K562 (cell line): ENCODE data around the gene SNRNP70. TPM values are rescaled to one million over a fixed set of nuclear protein-coding genes. Genes with fewer than 3 reads are reported as not detected.
A peak's percentile ranks its signal among the peaks of the same experiment; 100 is the strongest.

Source experiments
- BCLAF1 ChIP-seq, 2 experiments: fragments of 450-650 bp in 1 of 2; IDR thresholded peaks; 2 replicates each; pipeline ENCODE4 v1.6.1; 2011 to 2017; ENCODE audit warnings: low read depth in 2 of 2, antibody characterized with exemption in 1 of 2, borderline replicate concordance in 1 of 2, low read length in 1 of 2, mild to moderate bottlenecking in 1 of 2, mixed read lengths in 1 of 2; ENCODE audit not compliant: control insufficient read depth in 1 of 2
- EP400 ChIP-seq: fragments of 450-650 bp; IDR thresholded peaks from 2 replicates; pipeline ENCODE4 v1.6.1; 2017; ENCODE audit warnings: antibody characterized with exemption, mild to moderate bottlenecking, moderate library complexity
- MBD2 ChIP-seq: sonication (generic); IDR thresholded peaks from 2 replicates; pipeline ENCODE4 v1.6.1; 2016; ENCODE audit warnings: low read depth, borderline replicate concordance
- PTBP1 ChIP-seq: fragments of 200-400 bp; formaldehyde crosslinking; IDR thresholded peaks from 2 replicates; pipeline ENCODE4 v1.6.1; 2017; ENCODE audit warnings: low read depth, low read length
- RBFOX2 ChIP-seq: fragments of 200-400 bp; formaldehyde crosslinking; IDR thresholded peaks from 2 replicates; pipeline ENCODE4 v1.6.1; 2017; ENCODE audit warnings: low read depth, mild to moderate bottlenecking, low read length, moderate library complexity
- ZNF263 ChIP-seq: sonication (generic); formaldehyde crosslinking; IDR thresholded peaks from 2 replicates; pipeline ENCODE4 v1.8.0; 2022; ENCODE audit warnings: mild to moderate bottlenecking, missing genetic modification reagents, borderline replicate concordance
- ZNF407 ChIP-seq: fragments of 450-650 bp; IDR thresholded peaks from 2 replicates; pipeline ENCODE4 v1.6.1; 2016; ENCODE audit warnings: low read depth
- ZNF444 ChIP-seq: fragments of 250-450 bp; sonication (Bioruptor Pico); IDR thresholded peaks from 2 replicates; pipeline ENCODE4 v1.4.0; 2020; ENCODE audit warnings: mild to moderate bottlenecking, moderate library complexity
- ZNF592 ChIP-seq: fragments of 450-650 bp; IDR thresholded peaks from 2 replicates; pipeline ENCODE4 v1.6.1; 2017; ENCODE audit warnings: antibody characterized with exemption, mild to moderate bottlenecking
- ZNF766 ChIP-seq: fragments of 200-800 bp; sonication (Bioruptor generic); conservative IDR thresholded peaks from 2 replicates; pipeline ENCODE4 v1.6.1; 2016; ENCODE audit warnings: missing genetic modification characterization, missing compliant biosample characterization
- polyA plus RNA-seq, 8 experiments: library from polyadenylated mRNA; depleted of rRNA in 4 of 8; stranded (reverse) in 5 of 8; unstranded in 3 of 8; fragments of >200 nt; fragmentation: Nextera tagmentation in 2 of 8; fragmentation: Illumina TruSeq in 1 of 8; extraction: Ambion mirVana in 2 of 8; extraction: Trizol in 1 of 8; gene quantifications; 2 replicates each; pipeline versions ENCODE4 v1.2.1 to v1.2.3, GENCODE V29; 2011 to 2014; ENCODE audit warnings: inconsistent platforms in 1 of 8, missing spikeins in 1 of 8
- total RNA-seq, 7 experiments: library from RNA; depleted of rRNA in 6 of 7; stranded (reverse); fragments of >200 nt in 6 of 7; fragmentation: Illumina TruSeq in 2 of 7; extraction: Trizol in 2 of 7; gene quantifications; 2 replicates each; pipeline versions ENCODE4 v1.2.1 to v1.2.3, GENCODE V29; 2011 to 2021; ENCODE audit warnings: low replicate concordance in 1 of 7

Gene SNRNP70
- total and polyA plus RNA-seq, 9 of the 15 experiments (the other 6 are each of a cell fraction or from before 2014, with no cell fraction given): 2.8 to 496 (median 136) TPM

GRCh38 chr19:49118565-49119410 is 33.5 kb downstream of the SNRNP70 start, which contains the start of gene C19orf73 (continued):
- peak; percentile 89 for TF ChIP-seq MBD2
- TF ChIP-seq ZNF766: no peak; the same call in 1 of the 2 replicates
- peak in 1 of 2 experiments; percentile 93; a peak in 2 of 4 replicates for TF ChIP-seq BCLAF1 (IDR thresholded peaks at IDR 0.05; ENCODE audit: borderline replicate concordance in 1 of 2, control insufficient read depth in 1 of 2, low read depth in 2 of 2, low read length in 1 of 2)
- TF ChIP-seq PTBP1: no peak
- TF ChIP-seq EP400: peak; percentile 96
- no peak for TF ChIP-seq ZNF444 (CRISPR knock-in tag)
- peak; percentile 88 for TF ChIP-seq RBFOX2
- TF ChIP-seq ZNF592: peak; percentile 20; the same call in 1 of the 2 replicates
- no peak for TF ChIP-seq ZNF407
- TF ChIP-seq ZNF263 (CRISPR knock-in tag): peak; percentile 72; the same call in 1 of the 2 replicates
